HG02678 (cell line): ENCODE measurements around the gene ZBTB17.

ENCODE experiments used
- ATAC-seq: cut with Tn5 transposase; IDR thresholded peaks from one replicate; pipeline ENCODE4 v1.9.1; 2021; ENCODE audit warnings: mild to moderate bottlenecking, moderate library complexity; ENCODE audit not compliant: unreplicated experiment

ZBTB17 gene

DNA sequence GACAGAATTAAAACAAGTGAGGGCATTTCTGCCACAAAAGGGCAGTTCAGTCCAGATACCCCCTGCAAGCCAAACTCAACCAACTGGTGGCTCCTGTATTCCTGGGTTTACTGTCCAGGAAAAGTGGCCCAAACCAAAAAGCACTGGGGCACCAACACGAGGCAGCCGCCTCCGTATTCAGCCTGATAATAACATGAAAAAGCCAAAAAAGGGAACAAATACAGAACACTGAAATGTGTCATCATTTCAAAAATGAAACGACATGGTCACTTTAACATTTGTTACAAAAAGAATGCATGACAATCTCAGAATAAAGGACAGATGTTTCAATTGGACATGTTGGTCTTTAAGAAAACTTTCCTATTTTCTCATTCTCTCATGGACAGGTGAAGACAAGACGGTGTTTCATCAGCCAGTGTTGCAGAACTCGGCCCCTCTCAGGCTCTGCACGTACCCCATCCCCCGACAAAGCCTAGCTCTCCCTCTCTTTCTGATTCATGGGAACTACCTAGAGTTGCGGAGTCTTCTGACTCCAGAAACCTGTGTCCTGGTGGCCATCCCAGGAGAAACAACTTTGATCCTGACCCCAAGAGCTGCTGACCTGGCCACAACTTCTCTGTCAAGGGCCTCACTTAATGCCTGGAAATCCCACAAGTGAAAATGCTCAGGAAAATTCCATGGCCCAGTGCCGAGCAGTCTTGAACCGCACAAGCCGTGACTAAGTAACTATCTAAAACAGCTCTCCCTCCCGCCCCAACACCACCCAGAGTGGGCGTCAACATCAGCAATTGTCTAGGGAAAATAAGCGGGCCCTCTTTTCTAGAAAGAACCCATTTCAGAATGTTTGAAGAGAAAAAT is 27.1 kb downstream of the ZBTB17 start:
- ATAC-seq: peak; percentile 16

DNA sequence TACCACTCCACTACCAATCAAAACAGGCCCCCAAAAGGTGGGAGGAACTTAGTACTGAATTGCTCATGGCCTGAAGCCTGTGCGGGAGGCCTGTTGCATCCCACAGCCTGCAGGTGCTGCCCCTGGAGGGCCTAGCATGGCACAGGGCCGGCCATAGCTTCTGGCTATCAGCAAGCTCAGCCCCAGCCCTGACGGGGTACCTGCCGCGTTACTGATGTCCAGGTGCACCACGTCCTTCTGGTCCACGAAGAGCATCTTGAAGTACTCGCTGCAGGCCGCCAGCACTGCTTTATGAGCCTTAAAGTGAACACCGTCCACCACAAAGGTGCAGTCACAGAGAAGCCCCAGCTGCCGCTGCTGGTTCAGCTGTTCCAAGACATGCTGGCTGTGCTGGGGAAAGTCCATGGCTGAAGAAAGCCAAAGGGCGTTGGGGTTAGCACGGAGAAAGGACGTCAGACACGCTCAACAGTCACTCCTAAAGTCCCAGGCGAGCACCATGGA is 27.8 kb downstream of the ZBTB17 start:
- ATAC-seq: no peak

DNA sequence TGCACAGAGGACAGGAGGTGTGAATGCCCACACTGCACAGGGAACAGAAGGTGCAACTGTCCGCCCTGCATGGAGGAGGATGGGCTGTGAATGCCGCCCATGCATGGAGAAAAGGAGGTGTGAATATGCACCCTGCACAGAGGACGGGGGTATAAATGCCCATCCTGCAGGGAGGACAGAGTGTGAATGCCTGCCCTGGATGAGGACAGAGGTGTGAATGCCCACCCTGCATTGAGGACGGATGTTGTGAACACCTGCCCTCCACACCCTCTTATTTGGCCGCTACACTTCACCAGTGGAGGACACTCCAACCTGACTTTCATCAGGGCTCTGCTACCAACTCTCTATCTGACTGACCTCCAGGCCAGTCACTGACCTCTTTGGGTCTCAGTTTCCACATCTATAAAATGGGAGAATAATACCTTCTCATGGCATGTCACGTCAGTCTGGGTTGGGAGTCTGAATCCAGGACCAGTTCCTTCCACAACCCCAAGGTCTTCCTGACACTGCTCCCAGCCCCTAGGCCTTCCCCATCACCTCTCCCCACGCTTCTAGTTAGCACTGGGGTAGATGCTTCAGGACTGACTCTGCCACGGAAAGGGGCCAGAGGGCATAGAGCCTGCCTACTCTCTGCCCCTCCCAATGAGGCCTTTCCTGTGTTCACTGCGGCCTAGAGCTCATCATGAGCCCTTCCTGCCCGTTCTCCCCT is 28.4 kb downstream of the ZBTB17 start:
- no peak for ATAC-seq

DNA sequence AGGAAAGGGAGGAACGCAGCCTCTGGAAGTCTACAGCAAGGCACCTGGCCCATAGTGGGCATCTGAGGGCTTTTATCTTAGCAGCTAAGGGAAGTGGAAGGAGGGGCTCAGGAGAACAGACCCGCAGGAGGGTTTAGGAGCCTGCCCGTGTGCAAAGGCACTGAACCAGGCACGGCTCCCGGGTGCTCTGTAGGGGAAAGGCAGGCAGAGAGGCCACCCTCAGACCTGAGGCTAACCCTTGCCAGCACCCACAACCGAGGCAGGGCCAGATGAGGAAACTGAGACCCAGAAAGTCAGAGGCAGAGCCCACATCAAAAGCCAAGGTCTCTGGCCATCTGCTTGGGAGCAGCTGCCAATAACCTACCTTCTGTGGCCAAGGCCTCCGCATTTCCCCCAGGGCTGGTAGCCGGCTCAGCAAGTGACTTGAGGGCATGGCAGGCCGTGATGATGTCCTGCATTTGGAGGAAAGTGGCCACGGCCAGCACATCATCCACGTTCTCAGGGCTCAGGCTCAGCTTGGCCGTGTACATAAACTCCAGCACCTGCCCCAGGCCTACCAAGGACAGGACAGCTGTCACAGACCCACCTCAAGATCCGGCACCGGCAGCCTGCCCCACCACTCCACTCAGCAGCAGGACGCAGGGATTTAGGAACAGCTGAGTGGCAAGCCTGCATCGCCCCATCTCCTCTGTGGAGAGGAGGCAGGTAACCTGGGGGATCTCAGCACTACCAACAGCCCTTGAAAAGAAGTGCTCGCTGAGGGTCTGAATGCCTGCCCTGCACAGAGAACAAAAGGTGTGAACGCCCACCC is 29.1 kb downstream of the ZBTB17 start:
- ATAC-seq: no peak

DNA sequence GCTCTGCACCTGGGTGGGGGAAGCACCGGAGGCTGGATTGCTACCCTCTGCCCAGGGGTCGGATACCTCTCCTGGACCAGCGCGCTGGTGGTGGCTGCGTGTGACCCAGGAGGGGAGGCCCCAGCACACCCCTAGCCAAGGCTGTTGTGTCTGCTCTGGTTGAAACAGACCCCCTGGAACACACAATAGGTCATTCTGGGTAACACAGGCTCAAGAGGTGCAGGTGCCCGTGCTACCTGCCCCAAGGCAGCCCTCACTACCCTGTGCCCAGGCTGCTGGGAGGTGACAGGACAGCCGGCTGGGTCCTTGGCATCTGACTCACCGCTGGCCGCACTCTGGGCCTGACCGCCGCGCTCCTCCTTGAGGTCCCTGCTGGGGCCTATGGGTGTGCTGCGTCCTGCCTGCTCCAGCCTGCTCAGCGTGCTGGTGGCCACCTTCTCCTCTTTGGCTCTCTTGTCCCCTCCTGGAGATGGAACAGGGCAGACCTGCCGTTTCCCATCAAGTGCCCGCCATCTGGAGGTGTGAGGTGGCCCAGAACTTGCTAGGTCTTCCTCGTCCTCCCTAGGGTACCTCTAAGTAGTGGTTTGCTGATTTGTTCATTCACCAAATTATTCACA is 30.0 kb downstream of the ZBTB17 start:
- ATAC-seq: no peak

DNA sequence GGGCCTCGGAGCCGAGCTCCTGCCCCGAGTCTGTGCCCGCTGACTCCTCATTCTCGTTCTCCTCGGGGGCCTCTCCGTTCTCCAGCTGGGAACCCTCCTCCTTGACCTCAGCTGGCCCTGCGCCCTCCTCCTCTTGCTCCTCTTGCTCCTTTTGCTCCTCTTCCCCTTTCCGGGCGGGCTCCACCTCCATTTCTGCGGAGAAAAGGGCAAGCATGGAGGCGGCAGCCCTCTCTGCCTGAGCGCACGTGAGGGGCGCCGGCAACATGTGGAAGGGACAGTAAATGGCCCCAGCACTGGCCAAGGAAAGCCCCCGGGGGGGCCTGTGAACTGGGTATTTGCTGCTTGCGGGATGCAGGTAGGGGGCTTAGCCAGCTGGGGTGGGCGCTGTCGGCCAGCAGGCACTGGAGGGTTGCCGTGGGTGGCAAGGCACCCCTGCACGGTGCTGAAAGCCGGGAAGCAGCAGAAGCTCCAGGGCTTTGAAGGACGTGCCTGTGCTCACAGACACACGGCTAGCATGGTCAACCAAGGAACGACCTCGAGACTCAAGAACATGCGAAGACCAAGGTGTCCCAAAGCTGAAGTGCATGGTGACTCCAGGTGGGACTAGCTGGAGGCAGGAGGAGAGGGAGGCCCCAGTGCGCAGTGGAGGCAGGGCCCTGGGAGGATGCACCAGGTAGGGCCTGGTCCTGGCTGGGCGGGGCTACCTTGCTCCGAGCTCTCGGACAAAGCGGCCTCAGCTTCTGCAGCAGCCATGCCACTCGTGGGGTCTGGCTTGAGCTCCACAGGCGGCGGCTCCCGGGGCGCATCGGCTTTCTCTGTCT is 30.7 kb downstream of the ZBTB17 start:
- ATAC-seq: no peak

DNA sequence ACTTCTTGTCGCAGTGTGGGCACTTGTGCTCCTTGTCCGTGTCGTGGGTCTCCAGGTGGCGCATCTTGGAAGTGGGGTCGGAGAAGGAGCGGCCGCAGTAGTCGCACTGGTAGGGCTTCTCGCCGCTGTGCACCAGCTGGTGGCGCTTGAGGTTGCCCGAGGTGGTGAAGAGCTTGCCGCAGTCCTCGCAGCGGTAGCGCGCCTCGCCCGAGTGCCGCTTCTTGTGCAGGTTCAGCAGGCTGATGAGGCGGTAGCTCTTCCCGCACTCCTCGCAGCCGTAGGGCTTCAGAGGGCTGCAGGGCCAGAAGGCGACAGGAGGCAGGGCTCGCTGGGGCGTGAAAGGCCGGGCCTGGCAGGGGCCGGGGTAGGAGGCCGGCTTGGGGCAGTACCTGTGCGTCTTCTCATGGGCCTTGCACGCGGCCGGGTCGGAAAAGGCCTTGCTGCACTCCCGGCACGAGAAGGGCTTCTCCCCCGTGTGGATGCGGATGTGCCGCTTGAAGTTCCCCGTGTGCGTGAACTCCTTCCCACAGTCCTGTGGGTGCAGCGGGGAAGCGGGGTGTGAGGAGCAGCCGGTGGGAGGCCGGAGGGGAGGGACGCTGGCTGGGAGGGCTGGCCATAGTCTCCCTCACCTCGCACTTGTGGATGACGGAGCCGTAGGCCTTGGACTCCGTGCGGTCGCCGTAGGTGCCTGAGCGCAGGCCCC is 31.4 kb downstream of the ZBTB17 start:
- ATAC-seq: no peak

DNA sequence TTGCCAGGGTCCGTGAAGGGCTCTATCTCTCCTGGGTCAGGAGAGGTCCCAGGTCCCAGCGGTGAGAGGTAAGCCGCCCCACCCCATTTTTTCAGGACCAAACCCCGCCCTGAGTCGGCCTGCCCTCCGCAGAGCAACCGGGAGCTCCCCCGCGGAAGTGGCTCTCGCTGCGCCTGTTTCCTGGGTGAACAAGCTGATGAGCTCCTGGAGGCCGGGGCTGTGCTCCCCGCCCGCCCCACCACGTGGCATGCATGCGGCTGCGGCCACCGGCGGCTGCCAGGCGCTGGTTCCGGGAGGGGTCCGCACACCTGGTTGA is 32.0 kb downstream of the ZBTB17 start:
- no peak for ATAC-seq

DNA sequence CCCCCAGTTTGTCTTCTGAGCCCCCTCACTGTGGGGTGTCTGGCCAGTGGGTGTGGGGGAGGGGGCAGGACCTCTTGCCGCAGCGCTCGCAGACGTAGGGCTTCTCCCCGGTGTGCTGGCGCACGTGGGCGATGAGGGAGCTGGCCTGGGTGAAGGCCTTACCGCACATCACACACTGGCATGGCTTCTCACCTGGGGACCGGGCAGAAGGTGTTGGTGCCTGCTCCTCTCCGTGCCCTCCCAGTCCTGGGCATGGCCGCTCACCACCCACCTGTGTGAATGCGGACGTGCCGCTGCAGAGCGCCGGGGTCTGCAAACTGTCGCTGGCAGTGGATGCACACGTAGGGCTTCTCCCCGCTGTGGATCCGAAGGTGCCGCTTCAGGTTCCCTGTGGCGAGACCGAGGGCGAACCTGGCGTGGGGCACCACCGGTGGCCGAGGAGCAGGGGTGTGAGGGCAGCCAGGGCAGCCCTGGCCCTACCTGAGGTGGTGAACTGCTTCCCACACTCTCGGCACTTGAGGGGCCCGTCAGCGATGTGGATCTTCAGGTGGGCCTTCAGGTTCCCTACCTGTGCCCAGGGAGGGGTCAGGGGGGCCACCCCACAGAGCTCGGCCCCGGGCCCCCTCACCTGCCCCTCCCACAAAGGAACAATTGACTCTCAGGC is 32.4 kb downstream of the ZBTB17 start:
- no peak for ATAC-seq

DNA sequence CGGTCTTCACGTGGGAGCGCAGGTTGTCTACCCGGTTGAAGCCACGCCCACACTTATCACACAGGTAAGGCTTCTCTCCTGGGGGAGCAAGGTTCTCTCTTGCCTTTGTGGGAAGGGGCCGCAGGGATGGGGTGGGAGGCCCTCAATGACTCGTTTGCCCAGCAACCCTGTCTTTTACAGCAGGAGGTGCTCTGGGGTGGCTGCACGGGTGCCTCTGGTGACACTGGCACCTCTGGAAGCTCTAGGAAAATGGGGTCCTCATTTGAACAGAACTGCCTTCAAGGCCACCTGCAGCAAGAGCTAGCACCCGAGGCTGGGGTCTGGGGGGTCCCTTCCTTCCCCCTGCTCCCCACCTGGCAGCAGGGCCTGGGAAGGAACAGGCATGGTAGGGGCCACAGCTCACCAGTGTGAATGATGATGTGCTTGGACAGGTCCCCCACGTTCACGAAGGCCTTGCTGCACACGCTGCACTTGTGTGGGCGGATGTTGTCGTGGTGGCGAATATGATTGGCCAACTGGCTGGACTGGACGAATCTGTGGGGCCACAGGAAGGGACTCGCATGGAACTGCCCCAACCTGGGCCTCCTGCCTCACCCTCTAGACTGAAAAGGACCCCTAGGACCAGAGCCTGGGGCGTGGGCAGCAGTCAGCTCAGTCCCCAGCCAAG is 33.1 kb downstream of the ZBTB17 start:
- no peak for ATAC-seq

DNA sequence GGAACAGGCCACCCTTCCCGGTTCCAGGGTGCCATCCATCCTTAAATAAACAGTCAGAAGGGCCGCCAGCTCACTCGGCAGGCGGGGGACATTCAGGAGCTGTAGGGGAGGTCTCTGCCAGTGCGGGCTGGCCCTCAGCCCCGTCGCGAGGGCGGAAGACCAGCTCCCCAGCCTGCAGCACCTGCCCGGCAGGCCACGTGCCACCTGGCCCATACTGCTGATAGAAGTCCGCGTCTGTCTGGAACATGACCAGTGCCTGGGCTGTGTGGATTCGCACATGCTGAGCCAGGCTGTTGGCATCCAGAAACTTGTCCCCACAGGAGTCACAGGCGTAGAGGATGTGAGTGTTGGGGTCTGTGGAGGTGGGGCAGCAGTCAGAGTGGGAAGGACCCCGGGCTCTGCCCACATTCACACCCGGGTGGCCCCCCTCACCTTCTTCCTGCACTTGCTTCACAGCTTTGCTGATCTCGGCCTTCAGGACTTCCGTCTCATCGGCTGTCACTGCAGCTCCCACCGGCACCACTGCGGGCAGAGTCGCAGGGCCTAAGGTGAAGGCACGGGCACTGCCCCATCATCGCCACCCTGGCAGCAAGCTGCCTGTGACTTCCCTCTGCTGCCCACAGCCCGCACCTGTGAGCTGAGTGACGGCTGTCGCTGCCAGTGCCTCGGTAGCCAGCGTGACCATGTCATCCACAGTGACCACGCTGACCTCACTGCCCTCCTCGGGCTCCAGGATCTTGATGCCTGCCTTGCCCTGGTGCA is 33.8 kb downstream of the ZBTB17 start:
- no peak for ATAC-seq

DNA sequence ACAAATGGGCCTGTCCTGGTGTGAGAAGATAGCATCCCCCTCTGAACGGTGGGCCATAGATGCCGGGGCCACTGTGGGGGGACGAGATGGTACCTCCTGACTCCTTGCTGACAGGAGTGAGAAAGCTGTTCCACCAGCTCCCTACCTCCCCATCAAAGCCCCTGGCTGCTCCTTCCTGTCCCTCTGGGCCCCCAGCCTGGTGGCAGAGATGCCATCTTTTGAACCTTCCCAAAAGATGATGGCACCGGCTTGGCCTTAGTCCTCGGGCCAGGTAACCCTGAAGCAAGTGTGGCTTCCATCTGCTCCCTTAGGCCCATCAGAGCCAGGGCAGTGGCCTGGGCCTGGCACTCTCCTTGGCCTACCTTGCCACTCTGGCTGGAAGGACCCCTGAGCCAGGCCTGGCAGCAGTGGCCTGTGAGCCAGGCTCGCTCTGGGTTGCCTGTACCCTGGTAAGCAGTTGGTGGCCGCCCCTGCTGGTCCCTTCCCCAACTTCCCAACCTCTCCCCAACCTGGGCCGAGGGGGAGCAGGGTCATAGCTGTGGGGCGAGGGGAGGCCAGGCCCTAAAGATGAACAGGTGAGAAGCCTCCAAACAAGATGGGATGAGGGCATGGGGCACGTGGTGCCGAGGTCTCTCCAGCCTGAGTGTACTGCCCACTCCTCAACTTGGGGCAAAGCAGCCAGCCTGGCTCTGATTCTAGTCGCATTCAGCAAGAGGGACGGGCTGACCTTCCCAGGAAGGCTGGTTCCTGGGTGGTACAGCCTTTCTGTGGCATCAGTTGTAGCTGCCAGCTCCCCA is 34.7 kb downstream of the ZBTB17 start:
- no peak for ATAC-seq

DNA sequence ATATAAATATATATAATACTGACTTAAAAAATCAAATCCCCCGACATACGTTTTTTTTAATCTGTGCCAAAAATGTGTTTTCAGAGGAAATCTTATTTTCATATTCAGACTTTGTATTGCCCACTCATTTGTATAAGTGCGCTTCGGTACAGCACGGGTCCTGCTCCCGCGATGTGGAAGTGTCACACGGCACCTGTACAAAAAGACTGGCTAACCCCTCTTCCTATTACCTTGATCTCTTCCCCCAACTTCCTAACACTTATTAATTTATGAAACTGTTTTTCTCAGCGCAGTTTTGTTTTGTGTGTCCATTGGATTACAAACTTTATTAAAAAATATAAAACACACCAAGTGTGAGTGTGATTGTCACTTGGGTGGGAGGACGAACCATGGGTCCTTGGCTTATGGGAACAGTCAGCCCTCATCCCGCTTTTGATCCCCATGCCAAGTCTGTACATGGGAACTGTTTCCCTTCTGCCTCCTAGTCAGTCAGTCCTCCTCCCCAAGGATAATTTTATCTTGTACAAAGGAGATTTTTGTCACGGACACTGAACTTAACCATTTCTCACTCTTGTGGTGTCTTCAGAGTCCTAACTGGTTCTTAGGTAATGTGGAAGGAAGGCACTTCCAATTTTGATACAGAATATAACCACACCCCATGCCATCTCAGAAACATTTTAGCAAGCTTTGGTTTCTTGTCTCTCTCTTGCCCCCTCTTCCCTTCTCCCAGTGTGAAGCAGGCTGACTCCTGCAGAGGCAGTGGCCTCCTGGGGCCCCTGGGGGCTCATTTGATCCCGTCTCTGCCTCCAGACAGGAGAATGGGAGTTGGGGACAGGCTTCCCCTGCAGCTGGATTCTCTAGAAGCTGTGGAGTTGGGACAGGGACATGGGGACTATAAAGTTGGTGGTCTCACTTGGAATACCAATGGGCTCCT is 35.5 kb downstream of the ZBTB17 start:
- no peak for ATAC-seq

DNA sequence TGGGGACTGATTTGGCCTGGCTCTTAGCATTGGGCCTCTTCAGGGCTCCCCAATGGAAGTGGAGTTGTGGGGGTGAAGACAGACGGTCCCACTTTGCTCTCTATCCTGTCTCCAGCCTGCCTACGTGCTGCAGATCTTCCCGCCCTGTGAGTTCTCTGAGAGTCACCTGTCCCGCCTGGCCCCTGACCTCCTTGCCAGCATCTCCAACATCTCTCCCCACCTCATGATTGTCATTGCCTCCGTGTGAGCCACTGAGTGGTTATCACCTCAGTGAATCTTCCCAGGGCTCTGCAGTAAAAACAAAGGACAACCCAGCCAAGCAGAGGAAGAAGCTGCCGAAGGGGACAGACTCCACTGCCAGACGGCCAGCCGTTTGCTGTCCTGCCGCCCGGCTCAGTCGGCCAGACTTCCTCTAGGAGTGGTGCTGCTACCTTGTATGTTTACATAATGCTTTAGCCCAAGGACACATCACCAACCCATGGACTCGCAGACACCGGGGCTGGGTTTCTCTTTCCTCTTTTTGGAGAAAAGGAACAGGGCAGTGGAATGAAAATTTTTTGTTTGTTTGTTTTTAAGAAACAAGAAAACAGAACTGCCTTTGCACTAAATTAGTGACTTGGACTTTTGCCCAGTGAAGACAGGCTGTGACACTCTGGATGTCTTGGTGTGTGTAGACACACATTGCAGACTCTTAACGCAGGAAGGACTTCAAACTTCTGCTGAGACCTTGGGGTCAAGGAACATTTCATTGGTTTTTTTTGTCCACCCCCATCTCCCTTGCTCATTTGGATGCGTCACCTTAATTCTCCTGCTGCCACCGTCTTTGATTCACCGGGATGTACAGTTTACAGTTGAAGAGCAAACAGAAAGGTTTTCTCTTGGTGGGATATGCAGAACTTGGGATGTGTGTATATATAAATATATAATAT is 36.5 kb downstream of the ZBTB17 start:
- ATAC-seq: no peak

DNA sequence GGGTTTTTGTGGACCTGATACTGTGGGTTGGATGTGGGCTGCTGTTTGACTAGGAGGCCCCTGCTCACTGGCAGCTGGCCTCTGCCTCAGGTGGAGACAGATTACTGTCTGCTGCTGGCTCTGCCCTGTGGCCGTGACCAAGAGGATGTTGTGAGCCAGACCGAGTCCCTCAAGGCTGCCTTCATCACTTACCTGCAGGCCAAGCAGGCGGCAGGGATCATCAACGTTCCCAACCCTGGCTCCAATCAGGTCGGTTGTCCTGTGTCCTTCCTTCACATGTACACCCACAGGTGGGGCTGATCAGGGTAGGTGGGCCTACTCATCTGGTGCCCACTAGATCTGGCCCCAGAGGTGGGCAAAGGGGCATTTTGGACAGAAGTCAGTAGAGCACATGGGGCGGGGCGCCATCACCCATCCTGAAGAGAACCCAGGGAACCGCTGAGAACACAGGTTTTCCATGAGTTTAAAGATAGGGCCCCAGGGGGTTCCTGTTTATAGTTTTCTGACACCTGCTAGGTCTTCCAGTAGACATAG is 37.2 kb downstream of the ZBTB17 start:
- no peak for ATAC-seq
